ENCODE data around the gene FBLN7.
"Not testable (repeated sequence)": the region's sequence is repeated elsewhere in the genome, so short reads cannot be mapped to it uniquely, and the experiment has no call there.

FBLN7 gene

GRCh38 chr2:112108178-112108832, 29.9 kb upstream of the FBLN7 start:
- H3K4me3 ChIP-seq (replicated peaks in 1 of 2; ENCODE audit: low read depth in 2 of 2, low read length in 2 of 2), result no peak overlapping the region
- peak in 1 of 2 donors; percentile 37 for DNase-seq (ENCODE audit: low read depth in 2 of 2)
- no peak for TF ChIP-seq CTCF (IDR thresholded peaks at IDR 0.05; ENCODE audit: low read depth, low read length)

GRCh38 chr2:112109278-112109677, 28.9 kb upstream of the FBLN7 start:
- H3K4me3 ChIP-seq (replicated peaks in 1 of 2; ENCODE audit: low read depth in 2 of 2, low read length in 2 of 2), result no peak overlapping the region
- DNase-seq (ENCODE audit: low read depth in 2 of 2), result no peak
- TF ChIP-seq CTCF (IDR thresholded peaks at IDR 0.05; ENCODE audit: low read depth, low read length), result no peak

- TF ChIP-seq CTCF (IDR thresholded peaks at IDR 0.05; ENCODE audit: low read depth, low read length), result no peak
- no peak for DNase-seq (ENCODE audit: low read depth in 2 of 2)
- H3K4me3 ChIP-seq (replicated peaks in 1 of 2; ENCODE audit: low read depth in 2 of 2, low read length in 2 of 2), result no peak overlapping the region
Observed at GRCh38 chr2:112110966-112111365, 27.2 kb upstream of the FBLN7 start.

- not testable (repeated sequence) for DNase-seq (ENCODE audit: low read depth in 2 of 2); H3K4me3 ChIP-seq (replicated peaks in 1 of 2; ENCODE audit: low read depth in 2 of 2, low read length in 2 of 2)
Observed at GRCh38 chr2:112113354-112113753, 24.8 kb upstream of the FBLN7 start.

GRCh38 chr2:112118148-112118547, 20.0 kb upstream of the FBLN7 start:
- TF ChIP-seq CTCF (IDR thresholded peaks at IDR 0.05; ENCODE audit: low read depth, low read length), result peak; percentile 2
- DNase-seq (ENCODE audit: low read depth in 2 of 2), result no peak
- H3K4me3 ChIP-seq (replicated peaks in 1 of 2; ENCODE audit: low read depth in 2 of 2, low read length in 2 of 2), result no peak overlapping the region

- TF ChIP-seq CTCF (IDR thresholded peaks at IDR 0.05; ENCODE audit: low read depth, low read length), result peak; percentile 43
- no peak overlapping the region for H3K4me3 ChIP-seq (replicated peaks in 1 of 2; ENCODE audit: low read depth in 2 of 2, low read length in 2 of 2)
- peak; percentile 77 to 79 for DNase-seq (ENCODE audit: low read depth in 2 of 2)
Observed at GRCh38 chr2:112121682-112122254, 16.4 kb upstream of the FBLN7 start.

- TF ChIP-seq CTCF (IDR thresholded peaks at IDR 0.05; ENCODE audit: low read depth, low read length), result no peak
- no peak overlapping the region for H3K4me3 ChIP-seq (replicated peaks in 1 of 2; ENCODE audit: low read depth in 2 of 2, low read length in 2 of 2)
- no peak for DNase-seq (ENCODE audit: low read depth in 2 of 2)
Observed at GRCh38 chr2:112129060-112129459, 9.1 kb upstream of the FBLN7 start.
